Calu3 (cell line): ENCODE measurements around the gene FKBP8. TPM values are rescaled to one million over a fixed set of nuclear protein-coding genes. Genes with fewer than 3 reads are reported as not detected.

Source experiments
- BruUV-seq: library from RNA; stranded (reverse); fragments of 400-500 nt; replicated peaks from 2 replicates; lab custom pipeline; 2021; lab: Mats Ljungman, UMichigan
- CTCF ChIA-PET: fragments of 300-600 bp; sonication (Branson Sonifier 250); formaldehyde crosslinking; loops from one replicate; lab custom pipeline; 2022; ENCODE audit warnings: antibody characterized with exemption; lab: Charles Lee
- DNase-seq: peaks from one replicate; pipeline ENCODE4 v3.0.0; 2022
- H3K27ac Mint-ChIP-seq: one replicate; pipeline ENCODE4 v1.8.0; 2022; ENCODE audit warnings: mixed read lengths; ENCODE audit not compliant: unreplicated experiment
- H3K27me3 Mint-ChIP-seq: one replicate; pipeline ENCODE4 v1.8.0; 2022; ENCODE audit warnings: mixed read lengths; ENCODE audit not compliant: unreplicated experiment
- H3K36me3 Mint-ChIP-seq: one replicate; pipeline ENCODE4 v1.8.0; 2022; ENCODE audit warnings: mild to moderate bottlenecking, moderate library complexity, mixed read lengths; ENCODE audit not compliant: insufficient read depth, unreplicated experiment
- H3K4me1 Mint-ChIP-seq: one replicate; pipeline ENCODE4 v1.8.0; 2022; ENCODE audit warnings: mild to moderate bottlenecking, low read depth, mixed read lengths; ENCODE audit not compliant: unreplicated experiment
- H3K4me3 Mint-ChIP-seq: one replicate; pipeline ENCODE4 v1.8.0; 2022; ENCODE audit warnings: mild to moderate bottlenecking, low read depth, moderate library complexity, mixed read lengths; ENCODE audit not compliant: unreplicated experiment
- H3K9me3 Mint-ChIP-seq: one replicate; pipeline ENCODE4 v1.8.0; 2022; ENCODE audit warnings: low read depth, mixed read lengths; ENCODE audit not compliant: unreplicated experiment
- intact Hi-C: fragments of 100-400 bp; cut with micrococcal nuclease; formaldehyde crosslinking; loops from one replicate; pipeline ENCODE4 v1.10.0; 2022; ENCODE audit not compliant: unreplicated experiment
- total RNA-seq: library from RNA; stranded (reverse); gene quantifications from 2 replicates; pipeline ENCODE4 v1.2.3, GENCODE V29; 2022
- TF ChIP-seq, protein P1 (sequence below): fragments of 200-600 bp; IDR thresholded peaks from one replicate; pipeline ENCODE4 v1.8.0; 2022; ENCODE audit warnings: antibody characterized with exemption; ENCODE audit not compliant: unreplicated experiment

The FKBP8 gene
- total RNA-seq, 1 experiment from 2014 or later = 123 TPM

DNA sequence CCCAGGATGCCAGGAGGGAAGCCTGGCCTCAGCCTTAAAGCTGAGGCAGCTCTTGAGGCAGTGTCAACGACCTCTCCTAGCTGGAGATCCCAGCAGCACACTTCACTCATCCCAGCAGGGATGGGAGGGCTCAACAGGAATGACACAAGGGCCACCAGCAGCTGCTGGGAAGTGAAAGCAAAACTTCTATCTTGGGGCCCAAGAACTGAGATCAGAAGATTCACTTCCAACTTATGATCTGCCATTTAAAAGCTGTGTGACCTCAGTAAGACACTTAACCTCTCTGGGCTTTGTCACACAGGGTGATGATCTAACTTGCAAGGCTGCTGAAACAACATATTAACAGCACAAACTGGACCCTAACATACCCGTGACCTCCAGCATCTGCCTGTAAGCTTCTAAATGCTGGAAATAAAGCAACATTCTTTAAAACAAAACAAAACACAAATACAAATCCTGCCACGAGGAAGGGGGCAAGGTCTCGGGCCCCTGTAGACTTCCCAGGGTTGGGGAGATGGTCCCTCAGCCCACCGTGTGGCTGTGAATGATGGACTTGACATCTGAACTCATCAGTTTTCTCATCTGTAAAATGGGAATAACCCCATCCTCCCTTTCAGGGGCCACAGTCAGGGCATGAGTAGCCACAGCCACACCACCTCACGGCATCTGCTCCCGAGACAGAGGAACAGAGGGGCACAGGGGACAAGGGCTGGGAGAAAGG lies 44.2 kb downstream of the FKBP8 start:
- intact Hi-C loops = no loop called here
- Mint-ChIP-seq H3K27me3 (no peaks in the 10 kb centered on the region), H3K4me3 (no peak overlapping the region), H3K9me3 (no peaks in the 10 kb centered on the region), H3K36me3 (peaks cover 10% of the 10 kb centered on the region), H3K27ac (no peak overlapping the region), H3K4me1 (peaks cover 16% of the 10 kb centered on the region)
- CTCF ChIA-PET = no interaction called here
- TF ChIP-seq, protein P1, sequence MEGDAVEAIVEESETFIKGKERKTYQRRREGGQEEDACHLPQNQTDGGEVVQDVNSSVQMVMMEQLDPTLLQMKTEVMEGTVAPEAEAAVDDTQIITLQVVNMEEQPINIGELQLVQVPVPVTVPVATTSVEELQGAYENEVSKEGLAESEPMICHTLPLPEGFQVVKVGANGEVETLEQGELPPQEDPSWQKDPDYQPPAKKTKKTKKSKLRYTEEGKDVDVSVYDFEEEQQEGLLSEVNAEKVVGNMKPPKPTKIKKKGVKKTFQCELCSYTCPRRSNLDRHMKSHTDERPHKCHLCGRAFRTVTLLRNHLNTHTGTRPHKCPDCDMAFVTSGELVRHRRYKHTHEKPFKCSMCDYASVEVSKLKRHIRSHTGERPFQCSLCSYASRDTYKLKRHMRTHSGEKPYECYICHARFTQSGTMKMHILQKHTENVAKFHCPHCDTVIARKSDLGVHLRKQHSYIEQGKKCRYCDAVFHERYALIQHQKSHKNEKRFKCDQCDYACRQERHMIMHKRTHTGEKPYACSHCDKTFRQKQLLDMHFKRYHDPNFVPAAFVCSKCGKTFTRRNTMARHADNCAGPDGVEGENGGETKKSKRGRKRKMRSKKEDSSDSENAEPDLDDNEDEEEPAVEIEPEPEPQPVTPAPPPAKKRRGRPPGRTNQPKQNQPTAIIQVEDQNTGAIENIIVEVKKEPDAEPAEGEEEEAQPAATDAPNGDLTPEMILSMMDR = no peak
- BruUV-seq = no TSS peak
- no peak for DNase-seq

DNA sequence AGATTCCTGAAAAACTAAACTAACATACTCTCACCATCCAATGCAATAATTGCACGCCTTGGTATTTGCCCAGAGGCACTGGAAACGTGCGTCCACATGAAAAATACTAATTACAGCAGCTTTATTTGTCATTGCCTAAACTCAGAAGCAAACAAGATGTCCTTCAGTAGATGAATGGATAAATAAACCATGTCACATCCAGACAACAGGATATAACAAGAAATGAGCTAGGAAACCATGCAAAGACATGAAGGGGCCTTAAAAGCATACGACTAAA lies 46.5 kb downstream of the FKBP8 start:
- no peaks in the 10 kb centered on the region for H3K27me3 Mint-ChIP-seq
- DNase-seq = no peak
- intact Hi-C loops = no loop called here
- H3K9me3 Mint-ChIP-seq = no peaks in the 10 kb centered on the region
- H3K4me1 Mint-ChIP-seq = peaks cover 8% of the 10 kb centered on the region
- BruUV-seq = no TSS peak
- H3K4me3 Mint-ChIP-seq = no peak overlapping the region
- CTCF ChIA-PET = interaction anchor here (1.0 to 1.1 kb wide), 2 partner anchors 18 to 25 kb away, joined by 3 to 5 read pairs; partner anchors contain the start of gene ELL
- no peak overlapping the region for H3K27ac Mint-ChIP-seq
- TF ChIP-seq, protein P1 = no peak
- peaks cover 5% of the 10 kb centered on the region for H3K36me3 Mint-ChIP-seq

DNA sequence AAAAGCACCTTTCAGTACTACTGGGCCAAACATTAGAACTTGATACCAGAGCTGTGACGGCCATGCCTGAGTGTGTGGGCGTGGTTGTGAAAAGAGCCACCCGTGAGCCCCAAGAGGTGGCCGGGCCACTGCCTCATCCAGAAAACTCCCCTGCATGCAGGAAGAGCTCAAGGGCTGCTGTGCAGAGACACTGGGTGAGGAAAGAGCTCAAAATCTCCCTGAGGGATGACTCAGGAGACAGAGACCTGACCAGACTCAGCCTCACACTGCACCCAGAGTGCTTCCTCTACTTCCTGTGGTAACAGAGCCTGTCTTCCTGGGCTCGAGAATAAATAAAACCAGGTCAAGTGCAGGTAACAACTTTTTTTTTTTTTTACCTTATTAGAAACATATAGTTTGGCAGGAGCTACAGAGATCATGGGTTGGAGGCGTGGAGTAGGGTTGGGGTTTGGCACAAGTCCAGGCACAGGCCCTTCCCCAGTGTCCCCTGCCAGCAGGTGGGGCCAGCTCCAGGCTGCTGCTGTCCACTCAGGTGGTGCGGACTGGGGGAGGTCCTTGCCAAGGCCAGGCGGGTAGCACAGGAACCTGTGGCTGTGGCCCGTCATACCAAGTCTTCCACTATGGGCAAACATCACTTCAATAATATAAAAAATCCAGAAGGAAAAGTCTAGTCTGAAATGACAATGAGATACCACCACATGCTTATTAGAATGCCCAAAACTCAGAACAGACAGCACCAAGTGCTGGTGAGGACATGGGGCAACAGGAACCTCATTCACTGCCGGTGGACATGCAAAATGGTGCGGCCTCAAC lies 47.0 kb downstream of the FKBP8 start:
- CTCF ChIA-PET = interaction anchor here (0.9 to 1.1 kb wide), 3 partner anchors 18 to 26 kb away, joined by 3 to 6 read pairs (median 5); partner anchors contain the start of gene ELL
- no peaks in the 10 kb centered on the region for H3K9me3 Mint-ChIP-seq
- H3K27ac Mint-ChIP-seq = no peak overlapping the region
- BruUV-seq = no TSS peak
- peaks cover 8% of the 10 kb centered on the region for H3K4me1 Mint-ChIP-seq
- DNase-seq = peak; percentile 71
- no peaks in the 10 kb centered on the region for H3K27me3 Mint-ChIP-seq
- intact Hi-C loops = no loop called here
- H3K4me3 Mint-ChIP-seq = no peak overlapping the region
- H3K36me3 Mint-ChIP-seq = peaks cover 5% of the 10 kb centered on the region
- TF ChIP-seq, protein P1 = no peak

DNA sequence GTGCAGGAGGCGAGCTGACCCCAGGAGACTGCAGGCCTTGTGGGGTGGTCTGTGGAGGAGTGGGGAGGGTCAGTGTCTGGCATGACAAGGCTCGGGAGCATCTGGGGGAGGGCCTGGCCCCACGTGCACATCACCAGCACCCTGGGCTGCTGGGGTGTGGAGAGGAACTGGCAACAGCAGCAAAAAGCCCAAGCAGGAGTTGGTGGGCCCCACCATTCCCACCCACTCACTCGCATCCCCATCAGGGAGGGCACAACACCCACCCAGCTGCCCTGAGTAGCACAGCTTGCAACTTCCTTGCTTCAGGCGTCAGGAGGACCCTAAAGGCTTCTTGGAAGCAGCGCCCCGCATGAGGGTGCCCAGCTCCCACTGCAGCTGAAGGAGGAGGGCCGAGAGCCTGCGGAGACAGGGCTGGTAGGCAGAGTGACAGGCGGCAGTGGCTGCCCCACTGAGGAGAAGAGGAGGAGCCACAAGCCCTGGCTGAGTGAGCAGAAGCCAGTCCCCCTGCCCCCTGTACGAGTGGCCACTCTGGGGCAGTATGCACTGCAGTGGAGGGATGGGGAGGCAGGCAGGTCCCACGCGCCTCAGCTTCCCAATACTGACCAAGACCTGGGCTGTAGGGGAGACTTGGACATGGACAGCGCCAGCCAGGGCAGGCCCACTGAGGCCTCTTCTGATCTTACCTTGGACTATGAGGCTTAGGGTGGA lies 48.0 kb downstream of the FKBP8 start:
- Mint-ChIP-seq H3K4me3 (no peak overlapping the region), H3K27me3 (no peaks in the 10 kb centered on the region), H3K9me3 (no peaks in the 10 kb centered on the region), H3K27ac (no peak overlapping the region), H3K4me1 (peaks cover 8% of the 10 kb centered on the region), H3K36me3 (peaks cover 5% of the 10 kb centered on the region)
- TF ChIP-seq, protein P1 = no peak
- no peak for DNase-seq
- no TSS peak for BruUV-seq
- intact Hi-C loops = no loop called here
- CTCF ChIA-PET = no interaction called here
